Spinal cord (tissue), 10 donors: Measurements from ENCODE around the gene TOP3A. TPM values are rescaled to one million over a fixed set of nuclear protein-coding genes. Genes with fewer than 3 reads are reported as not detected.

Experiments
- DNase-seq, 6 donors: peaks; one replicate each; pipeline versions ENCODE4 v3.0.0 to v3.0.0-alpha.2; 2013 to 2015; ENCODE audit warnings: low spot score in 6 of 6, low read depth in 4 of 6
- H3K27ac ChIP-seq: one replicate; pipeline ENCODE4 v1.5.1; 2013; ENCODE audit warnings: low read depth, low read length, control low read depth
- H3K27me3 ChIP-seq: one replicate; pipeline ENCODE4 v1.6.1; 2013; ENCODE audit warnings: low read length; ENCODE audit not compliant: control insufficient read depth, insufficient read depth
- H3K36me3 ChIP-seq: one replicate; pipeline ENCODE4 v1.6.1; 2013; ENCODE audit warnings: low read length; ENCODE audit not compliant: control insufficient read depth, insufficient read depth
- H3K4me1 ChIP-seq: one replicate; pipeline ENCODE4 v1.6.1; 2013; ENCODE audit warnings: low read length; ENCODE audit not compliant: control insufficient read depth, insufficient read depth
- H3K4me3 ChIP-seq: one replicate; pipeline ENCODE4 v1.5.1; 2013; ENCODE audit warnings: low read depth, low read length, control low read depth
- H3K9me3 ChIP-seq: one replicate; pipeline ENCODE4 v1.6.1; 2013; ENCODE audit warnings: low read length; ENCODE audit not compliant: control insufficient read depth, insufficient read depth
- WGBS: methylation state at CpG from one replicate; pipeline ENCODE4 v1.1.5; 2013; ENCODE audit warnings: missing lambda C conversion rate; ENCODE audit not compliant: insufficient coverage; 5-methylcytosine and 5-hydroxymethylcytosine counted together
- polyA plus RNA-seq, 2 donors: library from polyadenylated mRNA; unstranded; fragments of 120-200 nt; gene quantifications; one replicate each; pipeline ENCODE4 v1.2.1, GENCODE V29; 2013; ENCODE audit not compliant: insufficient read length in 2 of 2
- total RNA-seq, 2 donors: library from RNA; depleted of rRNA in 1 of 2; stranded (reverse); fragments of 120-200 nt in 1 of 2; fragments of >200 nt in 1 of 2; gene quantifications; one replicate each; pipeline versions ENCODE4 v1.2.3 to v1.2.4, GENCODE V29; 2013 to 2014
- donor health status: healthy.

TOP3A gene
- total and polyA plus RNA-seq, 4 donors, result 28.1 to 70.6 (median 39.9) TPM

DNA sequence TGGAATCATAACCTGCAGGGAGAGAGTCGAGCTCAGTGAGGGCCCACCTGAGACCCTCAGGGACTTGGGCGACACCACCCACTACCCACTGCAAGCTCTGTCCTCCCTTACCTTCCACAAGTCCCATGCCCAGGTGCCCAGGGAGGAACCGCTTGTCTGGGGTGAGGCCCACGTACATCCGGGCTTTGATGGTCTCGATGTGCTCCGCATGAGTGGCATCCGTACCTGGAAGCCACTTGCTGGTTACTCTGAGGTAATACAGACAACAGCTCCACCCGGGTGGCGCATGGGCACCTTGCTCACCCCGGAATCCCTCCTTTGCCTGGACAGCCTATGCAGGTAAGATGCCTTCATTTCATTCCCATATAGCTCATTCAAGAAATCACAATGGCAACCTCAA lies 29.5 kb downstream of the TOP3A start:
- WGBS, result 96% methylated on average over 11 of the region's 11 CpGs
- no peaks in the 10 kb centered on the region for H3K27me3 ChIP-seq
- peaks cover 92% of the 10 kb centered on the region for H3K36me3 ChIP-seq

DNA sequence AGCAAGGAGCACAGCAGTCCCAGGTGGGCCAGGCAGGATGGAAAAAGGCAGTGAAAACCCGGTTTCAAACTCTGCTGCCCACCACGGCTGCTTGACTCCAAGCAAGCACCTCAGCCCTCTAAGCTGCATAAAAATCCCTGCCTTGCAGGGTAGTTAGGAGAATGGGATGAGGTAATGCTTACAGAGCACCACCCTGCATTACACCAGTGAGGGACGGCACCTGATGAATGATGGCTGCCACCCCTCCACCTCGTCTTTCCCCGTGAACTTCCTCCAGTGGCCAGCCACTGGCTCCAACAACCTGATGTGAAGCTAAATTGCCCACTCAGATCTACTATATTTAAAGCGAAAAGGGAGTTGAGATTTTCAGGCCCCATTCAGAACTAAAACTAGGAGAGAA lies 33.0 kb downstream of the TOP3A start:
- 91% methylated on average over 5 of the region's 6 CpGs for WGBS
- peaks cover 5% of the 10 kb centered on the region for H3K4me1 ChIP-seq

More for the DNA sequence above, 29.5 kb downstream of the TOP3A start:
- DNase-seq, result no peak
- Histone ChIP-seq H3K4me1 (peaks cover 3% of the 10 kb centered on the region), H3K4me3 (no peak overlapping the region), H3K9me3 (no peaks in the 10 kb centered on the region), H3K27ac (no peak overlapping the region)

DNA sequence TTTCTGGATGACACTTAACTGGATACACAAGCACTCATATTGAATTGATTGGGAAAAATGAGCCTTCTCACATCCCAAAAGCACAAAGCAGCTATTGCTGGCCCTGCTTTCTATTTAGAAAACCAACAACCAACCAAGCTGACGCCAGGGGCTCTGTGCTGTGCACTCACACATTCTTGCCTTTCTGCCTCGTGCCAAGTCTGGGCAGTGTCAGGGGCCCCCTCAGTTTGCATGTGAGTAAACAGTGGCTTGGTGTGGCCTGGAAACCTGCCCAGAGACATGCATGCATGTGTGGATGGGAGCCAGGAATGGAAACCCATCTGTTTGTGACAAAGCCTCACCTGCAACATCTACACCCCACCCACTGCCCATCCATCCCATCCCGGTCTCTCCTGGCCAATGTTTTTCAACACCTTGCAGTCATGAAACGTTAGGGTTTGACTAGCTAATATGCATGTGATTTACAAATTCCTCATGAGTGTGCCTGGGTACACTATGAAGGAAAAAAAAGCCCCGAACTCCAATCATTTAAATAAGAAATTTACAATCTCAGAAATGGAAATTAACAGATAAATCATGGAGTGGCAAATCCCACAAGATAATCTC lies 33.9 kb downstream of the TOP3A start:
- 50% methylated on average over 2 of the region's 5 CpGs for WGBS
- no peak overlapping the region for H3K4me3 ChIP-seq
- H3K9me3 ChIP-seq, result no peaks in the 10 kb centered on the region
- H3K27ac ChIP-seq, result no peak overlapping the region
- H3K4me1 ChIP-seq, result peaks cover 5% of the 10 kb centered on the region
- no peaks in the 10 kb centered on the region for H3K27me3 ChIP-seq
- peak in 2 of 6 donors; percentile 29 to 59 for DNase-seq
- H3K36me3 ChIP-seq, result peaks cover 90% of the 10 kb centered on the region

More for the DNA sequence above, 33.0 kb downstream of the TOP3A start:
- H3K9me3 ChIP-seq, result no peaks in the 10 kb centered on the region
- H3K4me3 ChIP-seq, result no peak overlapping the region
- H3K27ac ChIP-seq, result no peak overlapping the region
- peaks cover 90% of the 10 kb centered on the region for H3K36me3 ChIP-seq
- no peak for DNase-seq
- H3K27me3 ChIP-seq, result no peaks in the 10 kb centered on the region

DNA sequence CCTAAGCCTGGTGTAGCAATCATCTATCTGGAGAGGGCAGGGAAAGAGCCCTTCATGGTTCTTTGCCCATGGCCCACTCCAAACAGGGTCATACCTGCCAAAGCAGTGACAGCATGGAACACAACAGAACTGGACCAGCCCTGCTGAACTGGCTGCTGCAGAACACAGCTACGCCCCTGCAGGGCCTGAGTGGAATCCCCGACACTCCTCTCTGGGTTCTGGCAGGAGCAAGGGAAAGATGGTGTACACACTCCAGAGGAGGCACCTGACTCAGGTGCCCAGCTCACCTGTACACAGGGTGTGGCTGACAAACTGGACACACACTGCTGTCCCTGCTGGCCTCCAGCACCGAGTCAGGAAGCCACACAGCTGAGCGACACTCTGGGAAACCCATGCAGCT lies 34.5 kb downstream of the TOP3A start:
- peaks cover 5% of the 10 kb centered on the region for H3K4me1 ChIP-seq
- H3K36me3 ChIP-seq, result peaks cover 90% of the 10 kb centered on the region
- no peak overlapping the region for H3K4me3 ChIP-seq
- no peaks in the 10 kb centered on the region for H3K27me3 ChIP-seq
- DNase-seq, result no peak
- H3K9me3 ChIP-seq, result no peaks in the 10 kb centered on the region
- H3K27ac ChIP-seq, result no peak overlapping the region
- 92% methylated on average over 4 of the region's 4 CpGs for WGBS

DNA sequence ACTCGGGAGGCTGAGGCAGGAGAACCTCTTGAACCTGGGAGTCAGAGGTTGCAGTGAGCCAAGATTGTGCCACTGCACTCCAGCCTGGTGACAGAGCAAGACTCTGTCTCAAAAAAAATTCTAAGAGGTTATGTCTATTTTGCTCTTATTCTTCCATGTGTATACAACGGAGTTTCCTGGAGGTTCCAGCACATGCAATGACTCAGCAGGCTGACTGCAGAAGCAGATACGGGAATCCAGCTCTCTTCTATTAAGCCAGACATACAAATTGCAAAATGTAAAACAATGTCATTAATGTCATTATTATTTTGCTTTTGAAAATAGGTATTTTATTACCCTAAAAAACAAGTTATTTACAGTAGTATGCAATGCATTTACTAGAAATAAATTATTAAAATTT lies 35.9 kb downstream of the TOP3A start:
- Histone ChIP-seq H3K27me3 (no peaks in the 10 kb centered on the region), H3K27ac (no peak overlapping the region), H3K36me3 (peaks cover 92% of the 10 kb centered on the region), H3K4me3 (no peak overlapping the region), H3K9me3 (no peaks in the 10 kb centered on the region), H3K4me1 (peaks cover 5% of the 10 kb centered on the region)
- no peak for DNase-seq
- 100% methylated on average over 1 of the region's 3 CpGs for WGBS

DNA sequence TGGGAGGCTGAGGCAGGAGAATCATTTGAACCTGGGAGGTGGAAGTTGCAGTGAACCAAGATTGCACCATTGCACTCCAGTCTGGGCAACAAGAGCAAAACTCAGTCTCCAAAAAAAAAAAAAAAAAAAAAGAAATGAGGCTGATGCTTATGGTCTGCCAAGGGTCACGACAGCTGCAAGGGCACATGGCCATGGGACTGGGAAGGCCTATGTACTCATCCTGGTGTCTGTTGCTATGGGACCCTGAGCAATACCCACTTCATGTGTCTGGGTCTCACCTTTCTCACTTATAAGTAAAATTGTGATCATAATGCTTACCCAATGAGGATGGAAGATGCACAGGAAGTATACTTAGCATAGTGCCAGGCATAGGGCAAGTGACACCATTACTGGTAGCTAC lies 37.7 kb downstream of the TOP3A start:
- H3K4me3 ChIP-seq, result no peak overlapping the region
- no peak overlapping the region for H3K27ac ChIP-seq
- no peak for DNase-seq
- peaks cover 81% of the 10 kb centered on the region for H3K36me3 ChIP-seq
- no peaks in the 10 kb centered on the region for H3K27me3 ChIP-seq
- WGBS, result no CpG with 5 or more reads among the region's 1 CpG
- no peaks in the 10 kb centered on the region for H3K9me3 ChIP-seq
- H3K4me1 ChIP-seq, result peaks cover 5% of the 10 kb centered on the region

DNA sequence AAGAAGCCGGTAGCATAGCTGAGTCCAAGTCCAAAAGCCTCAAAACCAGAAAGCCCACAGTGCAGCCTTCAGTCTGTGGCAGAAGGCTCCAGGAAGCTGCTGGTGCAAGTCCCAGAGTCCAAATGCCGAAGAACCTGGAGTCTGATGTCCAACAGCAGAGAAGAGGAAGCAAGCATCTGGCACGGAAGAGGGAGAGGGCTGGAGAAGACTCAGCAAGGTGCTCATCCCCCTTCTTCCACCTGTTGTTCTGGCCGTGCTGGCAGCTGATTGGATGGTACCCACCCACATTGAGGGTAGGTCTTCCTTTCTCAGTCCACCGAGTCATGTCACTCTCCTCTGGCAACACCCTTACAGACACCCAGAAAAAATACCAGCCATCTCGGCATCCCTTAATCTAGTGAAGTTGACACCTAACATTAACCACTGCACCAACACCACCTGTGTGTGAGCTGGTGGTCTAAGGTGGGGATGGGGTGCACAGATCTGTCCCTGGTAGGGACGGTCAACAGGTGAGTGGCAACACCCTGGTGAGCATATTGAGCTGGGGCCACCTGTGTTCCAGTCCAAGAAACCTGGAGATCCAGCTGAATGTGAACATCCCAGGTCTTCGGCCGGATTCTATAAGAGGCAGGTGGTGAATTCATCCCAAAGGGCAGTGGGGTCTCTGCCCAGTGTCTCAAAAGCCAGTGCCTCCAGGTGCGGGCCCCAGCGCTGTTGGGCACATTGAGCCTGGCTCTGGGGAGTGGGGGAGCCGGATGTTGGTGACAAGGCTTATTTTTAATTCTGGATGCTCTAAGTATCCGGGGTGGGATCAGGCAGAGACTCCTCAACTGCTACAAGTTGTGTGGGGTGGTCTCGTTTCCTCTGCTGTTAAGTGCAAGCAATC lies 44.5 kb downstream of the TOP3A start:
- peaks cover 51% of the 10 kb centered on the region for H3K36me3 ChIP-seq
- H3K4me3 ChIP-seq, result no peak overlapping the region
- no peaks in the 10 kb centered on the region for H3K4me1 ChIP-seq
- H3K27me3 ChIP-seq, result no peaks in the 10 kb centered on the region
- 86% methylated on average over 13 of the region's 14 CpGs for WGBS
- no peak overlapping the region for H3K27ac ChIP-seq
- DNase-seq, result no peak
- no peaks in the 10 kb centered on the region for H3K9me3 ChIP-seq

DNA sequence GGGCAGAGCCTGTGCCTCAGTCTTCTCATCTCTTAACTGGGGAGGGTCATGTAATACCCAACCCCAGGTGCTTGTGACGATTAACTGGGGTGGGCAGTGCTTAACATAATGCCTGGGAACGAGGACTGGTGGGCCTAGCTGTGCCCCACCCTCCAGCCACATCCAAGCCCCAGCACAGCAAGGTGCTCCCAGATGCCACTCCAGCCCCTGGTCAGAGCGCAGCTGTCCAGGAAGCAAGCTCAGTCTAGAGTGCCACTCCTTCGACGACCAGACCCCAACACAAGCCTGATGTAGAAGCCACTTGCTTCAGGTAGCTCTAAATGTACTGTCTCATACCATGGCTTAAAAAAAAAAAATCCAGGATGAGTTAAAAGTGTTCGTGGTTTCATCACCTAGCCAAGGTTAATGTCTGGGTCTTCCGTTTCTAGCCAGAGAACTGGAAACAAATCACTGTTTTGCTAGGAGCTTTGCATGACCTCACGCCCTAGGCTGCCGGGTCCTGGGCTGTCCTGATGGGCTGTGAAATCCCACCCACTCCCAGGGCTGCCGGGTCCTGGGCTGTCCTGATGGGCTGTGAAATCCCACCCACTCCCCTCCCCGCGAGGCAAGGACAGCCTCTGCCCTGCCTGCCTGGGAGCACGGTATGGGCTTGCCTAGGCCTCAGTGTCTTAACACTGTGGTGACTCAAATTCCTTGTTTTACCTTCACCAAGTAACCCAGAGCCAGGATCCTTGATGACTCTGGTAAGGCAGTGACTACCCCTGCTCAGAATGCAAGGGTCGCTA lies 46.7 kb downstream of the TOP3A start:
- WGBS, result 37% methylated on average over 13 of the region's 14 CpGs
- Histone ChIP-seq H3K36me3 (peaks cover 54% of the 10 kb centered on the region), H3K27me3 (no peaks in the 10 kb centered on the region), H3K4me3 (no peak overlapping the region), H3K4me1 (no peaks in the 10 kb centered on the region), H3K27ac (no peak overlapping the region), H3K9me3 (no peaks in the 10 kb centered on the region)
- DNase-seq, result no peak

DNA sequence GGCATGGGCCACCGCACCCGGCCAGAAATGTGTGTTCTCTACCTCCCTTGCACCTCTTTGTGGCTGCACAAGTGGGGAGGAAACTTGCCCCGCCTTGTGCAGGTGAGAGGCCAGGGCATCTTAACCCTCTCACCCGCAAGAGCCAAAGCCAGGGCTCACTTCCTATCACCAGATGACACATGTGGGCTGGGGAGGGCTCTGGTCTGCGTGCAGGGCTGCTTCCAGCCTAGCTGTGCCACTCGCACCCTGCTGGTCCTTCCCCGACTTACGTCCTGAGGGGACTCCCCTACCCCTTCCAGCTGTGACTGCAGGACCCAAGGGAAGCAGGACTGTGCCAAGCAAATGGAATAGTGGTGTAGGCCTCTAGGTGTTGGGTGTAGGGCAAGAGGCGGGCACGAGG lies 47.4 kb downstream of the TOP3A start:
- Histone ChIP-seq H3K27ac (no peak overlapping the region), H3K4me3 (no peak overlapping the region), H3K4me1 (peaks cover 3% of the 10 kb centered on the region), H3K36me3 (peaks cover 60% of the 10 kb centered on the region), H3K9me3 (no peaks in the 10 kb centered on the region), H3K27me3 (no peaks in the 10 kb centered on the region)
- WGBS, result 88% methylated on average over 6 of the region's 10 CpGs
- DNase-seq, result no peak
